ENCODE measurements around the gene SRSF4.

DNA sequence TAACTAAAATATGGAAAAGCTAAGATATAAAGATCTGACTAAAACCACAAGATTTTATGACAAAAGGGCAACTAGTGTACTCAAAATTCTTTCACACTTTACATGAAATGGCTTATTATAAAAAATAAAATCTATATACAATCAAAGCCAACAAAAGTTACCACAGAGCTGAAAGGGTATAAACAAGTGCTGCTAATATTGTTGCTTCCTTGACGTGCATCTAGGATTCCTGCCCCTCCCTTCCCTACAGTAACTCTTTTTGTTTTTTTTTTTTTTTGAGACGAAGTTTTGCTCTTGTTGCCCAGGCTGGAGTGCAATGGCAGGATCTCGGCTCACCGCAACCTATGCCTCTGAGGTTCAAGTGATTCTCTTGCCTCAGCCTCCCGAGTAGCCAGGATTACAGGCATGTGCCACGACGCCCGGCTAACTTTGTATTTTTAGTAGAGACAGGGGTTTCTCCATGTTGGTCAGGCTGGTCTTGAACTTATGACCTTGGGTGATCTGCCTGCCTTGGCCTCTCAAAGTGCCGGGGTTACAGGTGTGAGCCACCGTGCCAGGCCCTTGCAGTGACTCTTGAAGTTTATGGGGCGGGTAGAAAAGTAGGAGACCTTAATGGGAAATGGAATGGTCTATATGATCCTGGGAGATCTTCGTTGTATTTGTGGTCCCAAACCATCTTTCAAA, 4.5 kb downstream of the SRSF4 start:
- TF ChIP-seq, protein P1, sequence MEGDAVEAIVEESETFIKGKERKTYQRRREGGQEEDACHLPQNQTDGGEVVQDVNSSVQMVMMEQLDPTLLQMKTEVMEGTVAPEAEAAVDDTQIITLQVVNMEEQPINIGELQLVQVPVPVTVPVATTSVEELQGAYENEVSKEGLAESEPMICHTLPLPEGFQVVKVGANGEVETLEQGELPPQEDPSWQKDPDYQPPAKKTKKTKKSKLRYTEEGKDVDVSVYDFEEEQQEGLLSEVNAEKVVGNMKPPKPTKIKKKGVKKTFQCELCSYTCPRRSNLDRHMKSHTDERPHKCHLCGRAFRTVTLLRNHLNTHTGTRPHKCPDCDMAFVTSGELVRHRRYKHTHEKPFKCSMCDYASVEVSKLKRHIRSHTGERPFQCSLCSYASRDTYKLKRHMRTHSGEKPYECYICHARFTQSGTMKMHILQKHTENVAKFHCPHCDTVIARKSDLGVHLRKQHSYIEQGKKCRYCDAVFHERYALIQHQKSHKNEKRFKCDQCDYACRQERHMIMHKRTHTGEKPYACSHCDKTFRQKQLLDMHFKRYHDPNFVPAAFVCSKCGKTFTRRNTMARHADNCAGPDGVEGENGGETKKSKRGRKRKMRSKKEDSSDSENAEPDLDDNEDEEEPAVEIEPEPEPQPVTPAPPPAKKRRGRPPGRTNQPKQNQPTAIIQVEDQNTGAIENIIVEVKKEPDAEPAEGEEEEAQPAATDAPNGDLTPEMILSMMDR (IDR thresholded peaks at IDR 0.05; ENCODE audit: low read depth, low read length, poor library complexity, severe bottlenecking), result no peak
- TF ChIP-seq EZH2phosphoT487 (IDR thresholded peaks at IDR 0.05; ENCODE audit: borderline replicate concordance, low read length), result no peak
